Panc1 (cell line): ENCODE measurements around the gene DOCK3.

Experiments used
- CTCF ChIP-seq: fragments of 450-650 bp; IDR thresholded peaks from 2 replicates; pipeline ENCODE4 v1.5.1; 2017; ENCODE audit warnings: mild to moderate bottlenecking
- POLR2AphosphoS5 ChIP-seq: IDR thresholded peaks from 2 replicates; pipeline ENCODE4 v1.6.1; 2012; ENCODE audit warnings: mild to moderate bottlenecking, low read depth, low read length, moderate library complexity
- REST ChIP-seq, 2 experiments: IDR thresholded peaks; 2 replicates each; pipeline ENCODE4 v1.6.1; 2011 to 2012; ENCODE audit warnings: low read depth in 2 of 2, control low read depth in 1 of 2, low read length in 1 of 2, mild to moderate bottlenecking in 1 of 2, moderate library complexity in 1 of 2; ENCODE audit not compliant: insufficient read depth in 1 of 2

- TF ChIP-seq CTCF, result no peak
- TF ChIP-seq REST (IDR thresholded peaks at IDR 0.05; ENCODE audit: insufficient read depth in 1 of 2, low read depth in 2 of 2, low read length in 1 of 2), result no peak
- TF ChIP-seq POLR2AphosphoS5, result no peak
These were observed 3.4 kb upstream of the DOCK3 start for GRCh38 chr3:50671331-50671730.
